ENCODE measurements around the gene LCE1F.

LCE1F gene

GRCh38 chr1:152774875-152775274 is at the start of gene LCE1F:
TSS of gene LCE1F (plus strand) at chr1:152775140. CDS start at chr1:152776372, 1,232 bp downstream.
- FAIRE-seq = no peak

- FAIRE-seq = no peak
These were observed 49.7 kb upstream of the LCE1F start for GRCh38 chr1:152725261-152725660.

GRCh38 chr1:152728986-152729385 is 46.0 kb upstream of the LCE1F start:
- no peak for FAIRE-seq

- no peak for FAIRE-seq
These were observed 39.3 kb upstream of the LCE1F start for GRCh38 chr1:152735648-152736047.

GRCh38 chr1:152737997-152738396 is 36.9 kb upstream of the LCE1F start:
- no peak for FAIRE-seq

GRCh38 chr1:152739841-152740240 is 35.1 kb upstream of the LCE1F start:
- no peak for FAIRE-seq

- FAIRE-seq = no peak
These were observed 33.3 kb upstream of the LCE1F start for GRCh38 chr1:152741656-152742055.

- FAIRE-seq = no peak
These were observed 31.4 kb upstream of the LCE1F start for GRCh38 chr1:152743371-152744145.

- FAIRE-seq = no peak
These were observed 29.6 kb upstream of the LCE1F start for GRCh38 chr1:152745289-152745704.

- FAIRE-seq = no peak
These were observed 29.0 kb upstream of the LCE1F start for GRCh38 chr1:152745765-152746444.

GRCh38 chr1:152747831-152748230 is 27.1 kb upstream of the LCE1F start:
- FAIRE-seq = no peak

- FAIRE-seq = no peak
These were observed 22.7 kb upstream of the LCE1F start for GRCh38 chr1:152752225-152752624.

- FAIRE-seq = no peak
These were observed 21.4 kb upstream of the LCE1F start for GRCh38 chr1:152753586-152753985.

GRCh38 chr1:152756872-152757271 is 18.1 kb upstream of the LCE1F start:
- no peak for FAIRE-seq

GRCh38 chr1:152757747-152758146 is 17.2 kb upstream of the LCE1F start, which contains the start of gene KPRP:
TSS of gene KPRP (plus strand) at chr1:152758025. CDS start at chr1:152759589, 1,564 bp downstream.
- no peak for FAIRE-seq

- FAIRE-seq = no peak
These were observed 16.3 kb upstream of the LCE1F start for GRCh38 chr1:152758636-152759035.

- FAIRE-seq = no peak
These were observed 15.3 kb upstream of the LCE1F start for GRCh38 chr1:152759453-152760173.

GRCh38 chr1:152760551-152761190 is 14.3 kb upstream of the LCE1F start:
- no peak for FAIRE-seq

GRCh38 chr1:152761609-152762213 is 13.2 kb upstream of the LCE1F start:
- FAIRE-seq = no peak

- FAIRE-seq = no peak
These were observed 6.0 kb upstream of the LCE1F start for GRCh38 chr1:152768847-152769533.

- no peak for FAIRE-seq
These were observed 4.5 kb upstream of the LCE1F start for GRCh38 chr1:152770411-152770810.

- FAIRE-seq = no peak
These were observed 1.4 kb downstream of the LCE1F start for GRCh38 chr1:152776361-152776760.

Measured in TTC549 (cell line).